Stimulated activated CD8-positive, alpha-beta memory T cell treated with anti-CD3 and anti-CD28 coated beads, Interleukin-2, amount 100 ng/mL, for 48 hours (primary cell): ENCODE results near the gene NMNAT1.
"Not testable (repeated sequence)": the region's sequence is repeated elsewhere in the genome, so short reads cannot be mapped to it uniquely, and the experiment has no call there.

Experiments
- DNase-seq, 2 donors: peaks; one replicate each; pipeline ENCODE4 v3.0.0-alpha.2; 2020; ENCODE audit warnings: low read depth in 2 of 2

NMNAT1 gene

GRCh38 chr1:9942939-9943788 is at the start of gene NMNAT1, which contains the start of gene LZIC:
Gene NMNAT1 (plus strand): TSS chr1:9943475. CDS start chr1:9972074, 28,599 bp downstream.
Gene LZIC (minus strand): TSS chr1:9943391. CDS start chr1:9936619, 6,772 bp downstream.
- DNase-seq, result peak; percentile 90 to 92

GRCh38 chr1:9894115-9894514 is 49.2 kb upstream of the NMNAT1 start:
- no peak for DNase-seq

GRCh38 chr1:9900142-9901043 is 42.9 kb upstream of the NMNAT1 start:
- DNase-seq, result no peak

GRCh38 chr1:9901148-9902059 is 41.9 kb upstream of the NMNAT1 start:
- no peak for DNase-seq

- DNase-seq, result no peak
Observed at GRCh38 chr1:9902060-9902452, 41.2 kb upstream of the NMNAT1 start.

GRCh38 chr1:9903801-9904527 is 39.3 kb upstream of the NMNAT1 start:
- no peak for DNase-seq

DNA sequence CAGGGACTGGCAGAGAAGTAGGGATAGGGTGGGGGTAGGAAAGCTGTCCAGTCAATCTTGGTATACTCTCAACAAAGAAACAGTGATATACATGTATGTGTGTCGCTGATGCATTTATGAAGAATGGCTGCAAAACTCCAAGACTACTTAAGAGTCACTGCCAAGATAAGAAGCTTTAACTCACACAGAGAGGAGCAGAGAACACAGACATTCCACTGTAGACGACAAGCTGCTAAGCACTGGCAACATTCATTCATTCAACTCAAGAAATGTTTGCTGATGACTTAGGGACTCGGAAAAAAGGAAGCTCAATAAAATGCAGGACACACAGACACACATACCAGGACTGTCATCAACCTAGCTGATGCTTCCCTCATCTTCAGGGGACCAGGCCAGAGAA is 38.7 kb upstream of the NMNAT1 start:
- DNase-seq, result no peak

- no peak for DNase-seq
Observed at GRCh38 chr1:9905010-9905409, 38.3 kb upstream of the NMNAT1 start.

GRCh38 chr1:9906466-9906865 is 36.8 kb upstream of the NMNAT1 start:
- DNase-seq, result no peak

DNA sequence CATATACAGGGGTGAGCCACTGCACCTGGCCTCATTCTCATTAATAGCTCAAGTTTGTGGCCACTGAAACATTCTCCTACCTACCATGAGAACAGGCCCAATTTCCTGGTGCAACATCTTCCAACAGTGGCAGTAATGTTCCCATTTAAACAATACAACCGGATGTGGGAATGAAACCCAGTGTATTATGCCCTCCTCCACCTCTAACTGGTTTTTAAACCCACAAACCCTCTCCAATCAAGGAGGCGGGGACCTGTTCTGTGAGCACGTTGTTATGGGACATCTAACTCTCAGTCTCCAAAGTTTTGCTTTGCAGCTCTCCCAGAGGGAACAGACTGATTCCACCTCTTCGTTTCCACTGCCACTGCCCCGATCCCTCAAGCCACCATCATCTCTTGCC is 35.8 kb upstream of the NMNAT1 start:
- DNase-seq, result no peak

DNA sequence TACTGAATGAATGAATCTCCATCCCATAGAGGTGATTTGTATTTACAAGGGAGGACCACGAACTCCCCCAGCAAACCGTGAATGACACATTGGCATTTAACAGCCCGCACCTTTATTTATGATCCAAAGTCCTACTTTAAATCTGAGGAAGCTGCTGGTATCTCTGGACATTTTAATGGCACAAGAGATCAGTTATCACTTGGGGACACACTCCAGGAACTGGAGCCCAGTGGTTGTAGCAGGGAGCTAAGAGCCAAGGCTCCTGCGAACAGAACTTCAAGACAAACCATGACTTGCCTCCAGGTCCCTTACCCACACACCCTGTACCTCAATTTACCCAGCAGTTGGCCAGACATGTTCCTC is 34.4 kb upstream of the NMNAT1 start:
- DNase-seq, result no peak

DNA sequence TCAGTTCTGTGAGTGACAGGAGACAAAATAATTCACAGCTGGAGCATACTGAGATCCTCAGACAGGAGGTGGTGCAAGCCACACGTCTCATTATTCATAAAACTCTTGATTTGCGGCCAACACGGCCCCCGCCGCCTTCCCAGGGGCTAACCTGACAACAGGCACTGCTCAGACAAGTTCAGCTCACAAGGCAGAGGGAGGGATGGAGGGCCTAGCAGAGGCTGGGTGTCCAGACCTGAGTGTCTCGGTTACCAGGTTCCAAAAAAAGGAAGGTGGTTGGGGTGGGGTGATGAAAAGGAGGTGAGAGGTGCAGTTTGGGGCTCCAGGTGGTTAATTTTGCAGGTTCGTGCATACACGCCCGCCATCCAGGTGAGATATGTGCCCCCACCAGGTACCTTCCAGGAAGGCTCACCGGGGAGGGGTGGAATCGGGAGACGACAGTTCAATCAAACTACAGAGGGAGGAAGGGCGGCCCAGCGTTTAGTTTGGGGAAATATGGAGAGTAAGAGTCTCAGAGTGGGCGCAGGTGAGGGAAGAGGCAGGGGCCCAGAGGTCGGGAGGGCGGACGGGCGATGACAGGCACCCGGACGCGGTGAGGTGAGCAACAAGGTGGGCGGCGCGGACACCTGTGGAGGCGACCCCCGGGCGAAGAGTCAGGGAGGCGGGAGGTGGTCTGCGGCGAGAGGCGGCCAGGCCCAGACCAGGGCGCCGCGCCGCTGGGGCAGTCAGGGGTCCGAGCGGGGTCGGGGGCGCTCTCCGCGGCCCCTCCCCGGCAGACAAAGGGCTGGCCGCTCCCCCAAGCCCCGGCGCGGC is 33.8 kb upstream of the NMNAT1 start:
- DNase-seq, result peak; percentile 31 to 44

DNA sequence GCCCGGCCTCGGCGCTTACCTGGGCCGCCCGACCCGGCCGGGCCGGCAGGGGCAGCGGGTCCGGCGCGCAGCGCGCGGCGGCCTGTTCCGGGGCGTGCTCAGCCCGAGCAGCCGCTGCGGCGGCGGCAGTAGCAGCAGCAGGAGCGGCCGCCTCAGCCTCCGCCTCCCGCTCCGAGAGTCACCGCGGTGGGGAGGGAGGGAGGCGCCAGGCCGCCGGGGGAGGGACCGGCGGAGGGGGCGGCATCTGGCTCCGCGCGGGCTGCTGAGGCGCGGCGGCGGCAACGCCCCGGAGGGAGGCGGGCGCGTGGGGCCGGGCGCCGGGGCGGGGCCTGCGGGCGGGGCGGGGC is 33.2 kb upstream of the NMNAT1 start, which contains the start of gene CTNNBIP1:
Gene CTNNBIP1 (minus strand): TSS at position 194 of the 347 bp plus-strand sequence. CDS start 38,205 bp downstream, outside the sequence.
- no peak for DNase-seq

GRCh38 chr1:9910423-9911178 is 32.7 kb upstream of the NMNAT1 start:
- peak; percentile 100 for DNase-seq

GRCh38 chr1:9912264-9912936 is 30.9 kb upstream of the NMNAT1 start:
- no peak for DNase-seq

DNA sequence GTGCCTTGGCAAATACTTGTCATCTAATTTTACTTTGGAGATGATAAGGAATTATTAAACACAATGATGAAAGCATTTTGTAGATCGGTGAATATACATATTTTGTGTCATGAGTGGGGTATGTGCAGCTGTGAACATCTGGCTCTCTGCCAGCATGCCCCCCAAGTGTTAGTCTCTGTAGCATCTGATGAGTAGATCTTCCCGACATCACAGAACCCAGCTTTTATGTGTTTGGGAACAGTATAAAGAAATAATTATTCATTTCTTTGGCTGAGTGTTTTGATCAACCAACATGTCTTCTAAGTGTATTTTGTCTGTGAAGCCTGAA is 28.7 kb upstream of the NMNAT1 start:
- DNase-seq, result no peak

GRCh38 chr1:9916452-9916851 is 26.8 kb upstream of the NMNAT1 start:
- no peak for DNase-seq

DNA sequence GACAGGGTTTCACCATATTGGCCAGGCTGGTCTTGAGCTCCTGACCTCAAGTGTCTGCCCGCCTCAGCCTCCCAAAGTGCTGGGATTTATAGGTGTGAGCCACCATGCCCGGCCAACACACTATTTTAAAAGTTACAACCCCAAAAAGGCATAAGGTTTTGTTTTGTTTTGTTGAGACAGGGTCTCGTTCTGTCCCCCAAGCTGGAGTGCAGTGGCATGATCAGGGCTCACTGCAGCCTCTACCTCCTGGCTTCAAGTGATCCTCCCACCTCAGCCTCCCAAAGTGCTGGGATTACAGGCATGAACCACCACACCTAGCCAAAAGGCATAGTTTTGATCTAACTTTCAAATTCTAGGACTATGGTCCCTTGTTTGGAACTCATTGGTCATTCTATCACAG is 25.8 kb upstream of the NMNAT1 start:
- DNase-seq, result not testable (repeated sequence)

- no peak for DNase-seq
Observed at GRCh38 chr1:9917901-9918300, 25.4 kb upstream of the NMNAT1 start.
